GM06990 (cell line): Measurements from ENCODE around the gene LRRC18.

Experiments
- DNase-seq: peaks from one replicate; pipeline ENCODE4 v3.0.0-alpha.2; 2011; ENCODE audit not compliant: insufficient read length; ENCODE audit errors: extremely low read depth
- H3K27me3 ChIP-seq: replicated peaks from 2 replicates; pipeline ENCODE4 v1.6.0; 2011; ENCODE audit warnings: low read length; ENCODE audit not compliant: control insufficient read depth, insufficient read depth
- H3K36me3 ChIP-seq: 2 replicates; pipeline ENCODE4 v1.5.1; 2011; ENCODE audit warnings: low read length; ENCODE audit not compliant: control insufficient read depth, insufficient read depth
- H3K4me3 ChIP-seq: replicated peaks from 2 replicates; pipeline ENCODE4 v1.5.1; 2011; ENCODE audit warnings: low read depth, mild to moderate bottlenecking, control low read depth, low read length
- CTCF ChIP-seq: IDR thresholded peaks from 2 replicates; pipeline ENCODE4 v1.5.1; 2011; ENCODE audit warnings: low read length, control low read depth, mild to moderate bottlenecking, inconsistent platforms; ENCODE audit not compliant: insufficient read depth, poor library complexity, severe bottlenecking

The LRRC18 gene

GRCh38 chr10:48945441-48946130, 5.9 kb upstream of the LRRC18 start:
- Histone ChIP-seq H3K27me3 (no peaks in the 10 kb centered on the region), H3K36me3 (peaks cover 33% of the 10 kb centered on the region), H3K4me3 (no peak overlapping the region)
- TF ChIP-seq CTCF = no peak
- no peak for DNase-seq

- DNase-seq = no peak
- no peak for TF ChIP-seq CTCF
- peaks cover 28% of the 10 kb centered on the region for H3K36me3 ChIP-seq
- H3K27me3 ChIP-seq = no peaks in the 10 kb centered on the region
- H3K4me3 ChIP-seq = no peak overlapping the region
Measured at GRCh38 chr10:48944171-48944570, 4.5 kb upstream of the LRRC18 start.

- no peak for TF ChIP-seq CTCF
- no peak for DNase-seq
- H3K4me3 ChIP-seq = no peak overlapping the region
Measured at GRCh38 chr10:48943096-48943495, 3.5 kb upstream of the LRRC18 start.

GRCh38 chr10:48941427-48942075, 1.9 kb upstream of the LRRC18 start:
- DNase-seq = no peak
- Histone ChIP-seq H3K27me3 (no peaks in the 10 kb centered on the region), H3K4me3 (no peak overlapping the region), H3K36me3 (peaks cover 21% of the 10 kb centered on the region)
- TF ChIP-seq CTCF = no peak

More at GRCh38 chr10:48943096-48943495, 3.5 kb upstream of the LRRC18 start:
- Histone ChIP-seq H3K36me3 (peaks cover 32% of the 10 kb centered on the region), H3K27me3 (no peaks in the 10 kb centered on the region)

- H3K27me3 ChIP-seq = no peaks in the 10 kb centered on the region
- no peak for TF ChIP-seq CTCF
- DNase-seq = no peak
- H3K36me3 ChIP-seq = peaks cover 21% of the 10 kb centered on the region
- no peak overlapping the region for H3K4me3 ChIP-seq
Measured at GRCh38 chr10:48940958-48941357, 1.3 kb upstream of the LRRC18 start.

- no peak for TF ChIP-seq CTCF
- DNase-seq = no peak
- H3K36me3 ChIP-seq = peaks cover 21% of the 10 kb centered on the region
- no peaks in the 10 kb centered on the region for H3K27me3 ChIP-seq
- H3K4me3 ChIP-seq = no peak overlapping the region
Measured at GRCh38 chr10:48940372-48940771, 732 bp upstream of the LRRC18 start.
